ENCODE results near the gene DHRS7B. TPM values are rescaled to one million over a fixed set of nuclear protein-coding genes. Genes with fewer than 3 reads are reported as not detected.
A peak's percentile ranks its signal among the peaks of the same experiment; 100 is the strongest.

Gene DHRS7B
- total and polyA plus RNA-seq, 9 donors: 17.4 to 33.7 (median 20.2) TPM

- no peak for DNase-seq
- no peaks in the 10 kb centered on the region for H3K27me3 ChIP-seq (ENCODE audit: control insufficient read depth, insufficient read depth, low read length)
- no peaks in the 10 kb centered on the region for H3K9me3 ChIP-seq (replicated peaks; ENCODE audit: control insufficient read depth, low read depth, low read length)
- no peaks in the 10 kb centered on the region for H3K36me3 ChIP-seq (ENCODE audit: control insufficient read depth, insufficient read depth, low read length)
- H3K4me3 ChIP-seq (ENCODE audit: low read length): no peak overlapping the region
- no peaks in the 10 kb centered on the region for H3K4me1 ChIP-seq (ENCODE audit: control insufficient read depth, insufficient read depth, low read length)
- no CpG with 5 or more reads among the region's 7 CpGs for WGBS (ENCODE audit: insufficient coverage)
- no peak overlapping the region for H3K27ac ChIP-seq (ENCODE audit: low read length)
Measured at GRCh38 chr17:21089933-21090901, 36.5 kb upstream of the DHRS7B start.

- Histone ChIP-seq H3K4me3 (ENCODE audit: low read length) (no peak overlapping the region), H3K36me3 (ENCODE audit: control insufficient read depth, insufficient read depth, low read length) (no peaks in the 10 kb centered on the region), H3K4me1 (ENCODE audit: control insufficient read depth, insufficient read depth, low read length) (no peaks in the 10 kb centered on the region), H3K27me3 (ENCODE audit: control insufficient read depth, insufficient read depth, low read length) (no peaks in the 10 kb centered on the region), H3K27ac (ENCODE audit: low read length) (no peak overlapping the region), H3K9me3 (replicated peaks; ENCODE audit: control insufficient read depth, low read depth, low read length) (no peaks in the 10 kb centered on the region)
- DNase-seq: no peak
- WGBS (ENCODE audit: insufficient coverage): no CpG with 5 or more reads among the region's 4 CpGs
Measured at GRCh38 chr17:21090902-21091618, 35.7 kb upstream of the DHRS7B start.

GRCh38 chr17:21094298-21094704, 32.5 kb upstream of the DHRS7B start:
- Histone ChIP-seq H3K4me1 (ENCODE audit: control insufficient read depth, insufficient read depth, low read length) (no peaks in the 10 kb centered on the region), H3K36me3 (ENCODE audit: control insufficient read depth, insufficient read depth, low read length) (no peaks in the 10 kb centered on the region), H3K9me3 (replicated peaks; ENCODE audit: control insufficient read depth, low read depth, low read length) (no peaks in the 10 kb centered on the region), H3K27ac (ENCODE audit: low read length) (no peak overlapping the region), H3K4me3 (ENCODE audit: low read length) (no peak overlapping the region), H3K27me3 (ENCODE audit: control insufficient read depth, insufficient read depth, low read length) (no peaks in the 10 kb centered on the region)
- WGBS (ENCODE audit: insufficient coverage): no CpG with 5 or more reads among the region's 5 CpGs
- no peak for DNase-seq

- H3K36me3 ChIP-seq (ENCODE audit: control insufficient read depth, insufficient read depth, low read length): no peaks in the 10 kb centered on the region
- peaks cover 5% of the 10 kb centered on the region for H3K4me1 ChIP-seq (ENCODE audit: control insufficient read depth, insufficient read depth, low read length)
- H3K27ac ChIP-seq (ENCODE audit: low read length): no peak overlapping the region
- no peaks in the 10 kb centered on the region for H3K27me3 ChIP-seq (ENCODE audit: control insufficient read depth, insufficient read depth, low read length)
- no peak overlapping the region for H3K4me3 ChIP-seq (ENCODE audit: low read length)
- H3K9me3 ChIP-seq (replicated peaks; ENCODE audit: control insufficient read depth, low read depth, low read length): no peaks in the 10 kb centered on the region
- no peak for DNase-seq
- 61% methylated on average over 2 of the region's 3 CpGs for WGBS (ENCODE audit: insufficient coverage)
Measured at GRCh38 chr17:21095735-21096134, 31.0 kb upstream of the DHRS7B start.

- WGBS (ENCODE audit: insufficient coverage): 100% methylated on average over 1 of the region's 2 CpGs
- Histone ChIP-seq H3K9me3 (replicated peaks; ENCODE audit: control insufficient read depth, low read depth, low read length) (no peaks in the 10 kb centered on the region), H3K27ac (ENCODE audit: low read length) (no peak overlapping the region), H3K36me3 (ENCODE audit: control insufficient read depth, insufficient read depth, low read length) (no peaks in the 10 kb centered on the region), H3K27me3 (ENCODE audit: control insufficient read depth, insufficient read depth, low read length) (no peaks in the 10 kb centered on the region), H3K4me1 (ENCODE audit: control insufficient read depth, insufficient read depth, low read length) (peaks cover 5% of the 10 kb centered on the region), H3K4me3 (ENCODE audit: low read length) (no peak overlapping the region)
- DNase-seq: no peak
Measured at GRCh38 chr17:21096874-21097273, 29.9 kb upstream of the DHRS7B start.

GRCh38 chr17:21098934-21099689, 27.7 kb upstream of the DHRS7B start:
- DNase-seq: peak; percentile 89
- Histone ChIP-seq H3K4me1 (ENCODE audit: control insufficient read depth, insufficient read depth, low read length) (peaks cover 7% of the 10 kb centered on the region), H3K27me3 (ENCODE audit: control insufficient read depth, insufficient read depth, low read length) (no peaks in the 10 kb centered on the region), H3K36me3 (ENCODE audit: control insufficient read depth, insufficient read depth, low read length) (no peaks in the 10 kb centered on the region), H3K27ac (ENCODE audit: low read length) (no peak overlapping the region), H3K9me3 (replicated peaks; ENCODE audit: control insufficient read depth, low read depth, low read length) (no peaks in the 10 kb centered on the region), H3K4me3 (ENCODE audit: low read length) (peak overlapping the region; percentile 59)
- WGBS (ENCODE audit: insufficient coverage): under 1% methylated on average over 20 of the region's 29 CpGs

- H3K36me3 ChIP-seq (ENCODE audit: control insufficient read depth, insufficient read depth, low read length): no peaks in the 10 kb centered on the region
- no peak overlapping the region for H3K27ac ChIP-seq (ENCODE audit: low read length)
- peaks cover 7% of the 10 kb centered on the region for H3K4me1 ChIP-seq (ENCODE audit: control insufficient read depth, insufficient read depth, low read length)
- H3K4me3 ChIP-seq (ENCODE audit: low read length): no peak overlapping the region
- H3K9me3 ChIP-seq (replicated peaks; ENCODE audit: control insufficient read depth, low read depth, low read length): no peaks in the 10 kb centered on the region
- H3K27me3 ChIP-seq (ENCODE audit: control insufficient read depth, insufficient read depth, low read length): no peaks in the 10 kb centered on the region
- no peak for DNase-seq
- no CpG with 5 or more reads among the region's 2 CpGs for WGBS (ENCODE audit: insufficient coverage)
Measured at GRCh38 chr17:21100636-21101035, 26.1 kb upstream of the DHRS7B start.

GRCh38 chr17:21104608-21105007, 22.2 kb upstream of the DHRS7B start:
- no peaks in the 10 kb centered on the region for H3K36me3 ChIP-seq (ENCODE audit: control insufficient read depth, insufficient read depth, low read length)
- no peak overlapping the region for H3K27ac ChIP-seq (ENCODE audit: low read length)
- no peaks in the 10 kb centered on the region for H3K27me3 ChIP-seq (ENCODE audit: control insufficient read depth, insufficient read depth, low read length)
- 72% methylated on average over 4 of the region's 7 CpGs for WGBS (ENCODE audit: insufficient coverage)
- H3K9me3 ChIP-seq (replicated peaks; ENCODE audit: control insufficient read depth, low read depth, low read length): no peaks in the 10 kb centered on the region
- peaks cover 5% of the 10 kb centered on the region for H3K4me1 ChIP-seq (ENCODE audit: control insufficient read depth, insufficient read depth, low read length)
- DNase-seq: no peak
- no peak overlapping the region for H3K4me3 ChIP-seq (ENCODE audit: low read length)

- Histone ChIP-seq H3K4me1 (ENCODE audit: control insufficient read depth, insufficient read depth, low read length) (peaks cover 2% of the 10 kb centered on the region), H3K9me3 (replicated peaks; ENCODE audit: control insufficient read depth, low read depth, low read length) (no peaks in the 10 kb centered on the region), H3K27me3 (ENCODE audit: control insufficient read depth, insufficient read depth, low read length) (no peaks in the 10 kb centered on the region), H3K27ac (ENCODE audit: low read length) (no peak overlapping the region), H3K4me3 (ENCODE audit: low read length) (no peak overlapping the region), H3K36me3 (ENCODE audit: control insufficient read depth, insufficient read depth, low read length) (no peaks in the 10 kb centered on the region)
- 63% methylated on average over 4 of the region's 5 CpGs for WGBS (ENCODE audit: insufficient coverage)
- no peak for DNase-seq
Measured at GRCh38 chr17:21105064-21105894, 21.5 kb upstream of the DHRS7B start.
